ENCODE data around the gene PLAC8L1. TPM values are rescaled to one million over a fixed set of nuclear protein-coding genes. Genes with fewer than 3 reads are reported as not detected.
"Not testable (repeated sequence)": the region's sequence is repeated elsewhere in the genome, so short reads cannot be mapped to it uniquely, and the experiment has no call there.

PLAC8L1 gene
- total RNA-seq, 1 experiment from 2014 or later, result 0.52 TPM

DNA sequence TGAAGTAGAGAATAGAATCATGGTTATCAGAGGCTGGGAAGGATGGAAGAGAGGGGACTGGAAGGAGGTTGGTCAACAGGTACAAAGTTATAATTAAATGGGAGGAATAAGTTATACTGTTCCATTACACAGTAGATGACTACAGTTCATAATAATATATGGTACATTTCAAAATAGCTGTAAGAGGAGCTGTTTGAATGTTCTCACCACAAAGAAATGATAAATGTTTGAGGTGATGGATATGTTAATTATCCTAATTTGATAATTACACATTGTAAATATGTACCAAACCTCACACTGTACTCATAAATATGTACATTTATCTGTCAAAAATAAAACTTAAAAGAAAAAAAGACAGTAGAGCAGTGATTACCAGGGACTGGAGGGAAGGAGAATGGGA lies 12.9 kb upstream of the PLAC8L1 start:
- H2BK15ac ChIP-seq (ENCODE audit: low read depth, low read length), result no peak overlapping the region
- no peak overlapping the region for H2AFZ ChIP-seq (ENCODE audit: low read length)
- no peaks in the 10 kb centered on the region for H3K9me3 ChIP-seq (ENCODE audit: control insufficient read depth, low read depth, low read length)
- H3K27me3 ChIP-seq (ENCODE audit: insufficient read depth, low read length), result no peaks in the 10 kb centered on the region
- DNase-seq, result no peak
- H3K56ac ChIP-seq (ENCODE audit: insufficient read length, low read depth, low read length), result no peak overlapping the region
- no peak overlapping the region for H4K91ac ChIP-seq (ENCODE audit: insufficient read length, low read depth, low read length)
- H3T11ph ChIP-seq (ENCODE audit: low read length), result no peak overlapping the region
- H2BK120ac ChIP-seq (ENCODE audit: low read depth, low read length, poor library complexity, severe bottlenecking), result no peak overlapping the region
- no peak overlapping the region for H3K18ac ChIP-seq (ENCODE audit: insufficient read length, low read depth, low read length)
- H4K20me1 ChIP-seq (ENCODE audit: control insufficient read depth, insufficient read depth, insufficient read length), result no peaks in the 10 kb centered on the region
- H2BK5ac ChIP-seq (ENCODE audit: insufficient read length, low read length), result no peak overlapping the region
- Mint-ChIP-seq H3K9me3 (no peaks in the 10 kb centered on the region), H3K4me3 (no peak overlapping the region), H3K27me3 (ENCODE audit: low read depth) (no peaks in the 10 kb centered on the region), H3K4me1 (no peaks in the 10 kb centered on the region), H3K27ac (no peak overlapping the region), H3K36me3 (ENCODE audit: insufficient read depth in 1 of 3, low read depth in 3 of 3) (peaks cover 39 to 84% (median 81%) of the 10 kb centered on the region in 3 experiments; a peak in 6 of 7 replicates)
- no peak for TF ChIP-seq CTCF (conservative IDR thresholded peaks at IDR 0.05)
- no peak overlapping the region for H2BK12ac ChIP-seq (ENCODE audit: insufficient read length, low read depth, low read length)
- H2BK20ac ChIP-seq (ENCODE audit: low read depth, low read length, poor library complexity, severe bottlenecking), result no peak overlapping the region
- no peak overlapping the region for H3K14ac ChIP-seq (ENCODE audit: insufficient read depth, low read length)
- H3K27ac ChIP-seq (ENCODE audit: insufficient read length, low read depth, low read length), result no peak overlapping the region
- no peaks in the 10 kb centered on the region for H3K79me1 ChIP-seq (ENCODE audit: insufficient read depth, low read depth, low read length, poor library complexity, severe bottlenecking)
- H3K4me2 ChIP-seq (ENCODE audit: insufficient read depth, insufficient read length, low read length), result no peak overlapping the region
- no peak overlapping the region for H3K9ac ChIP-seq (ENCODE audit: extremely low read depth, insufficient read length, low read length)
- H3K23me2 ChIP-seq (ENCODE audit: insufficient read length, low read depth, low read length, poor library complexity, severe bottlenecking), result no peaks in the 10 kb centered on the region
- H4K8ac ChIP-seq (replicated peaks; ENCODE audit: insufficient read length, low read depth, low read length), result no peak overlapping the region
- H2AK5ac ChIP-seq (ENCODE audit: insufficient read length, low read length), result no peak overlapping the region
- no peaks in the 10 kb centered on the region for H3K4me1 ChIP-seq (ENCODE audit: insufficient read depth, low read length)
- no peak overlapping the region for H4K5ac ChIP-seq (ENCODE audit: insufficient read length, low read depth, low read length)
- H3K79me2 ChIP-seq (ENCODE audit: insufficient read depth, low read length), result no peaks in the 10 kb centered on the region
- no peak overlapping the region for H3K23ac ChIP-seq (ENCODE audit: insufficient read length, low read depth, low read length)
- H3K4ac ChIP-seq (ENCODE audit: low read depth, low read length), result no peak overlapping the region

- H3T11ph ChIP-seq (ENCODE audit: low read length); H3K4me1 ChIP-seq (ENCODE audit: insufficient read depth, low read length); H3K18ac ChIP-seq (ENCODE audit: insufficient read length, low read depth, low read length); H3K4me2 ChIP-seq (ENCODE audit: insufficient read depth, insufficient read length, low read length); H3K27me3 ChIP-seq (ENCODE audit: insufficient read depth, low read length); H2BK15ac ChIP-seq (ENCODE audit: low read depth, low read length); H3K4me1 Mint-ChIP-seq; H3K23ac ChIP-seq (ENCODE audit: insufficient read length, low read depth, low read length); H3K23me2 ChIP-seq (ENCODE audit: insufficient read length, low read depth, low read length, poor library complexity, severe bottlenecking); H3K4ac ChIP-seq (ENCODE audit: low read depth, low read length); H2AFZ ChIP-seq (ENCODE audit: low read length); H3K9ac ChIP-seq (ENCODE audit: extremely low read depth, insufficient read length, low read length); H3K79me1 ChIP-seq (ENCODE audit: insufficient read depth, low read depth, low read length, poor library complexity, severe bottlenecking); H2BK12ac ChIP-seq (ENCODE audit: insufficient read length, low read depth, low read length); H3K9me3 Mint-ChIP-seq; H3K27me3 Mint-ChIP-seq (ENCODE audit: low read depth); H3K4me3 Mint-ChIP-seq; H2AK5ac ChIP-seq (ENCODE audit: insufficient read length, low read length); H3K27ac ChIP-seq (ENCODE audit: insufficient read length, low read depth, low read length); H4K20me1 ChIP-seq (ENCODE audit: control insufficient read depth, insufficient read depth, insufficient read length); DNase-seq; H2BK120ac ChIP-seq (ENCODE audit: low read depth, low read length, poor library complexity, severe bottlenecking); H3K56ac ChIP-seq (ENCODE audit: insufficient read length, low read depth, low read length); H3K9me3 ChIP-seq (ENCODE audit: control insufficient read depth, low read depth, low read length); H3K14ac ChIP-seq (ENCODE audit: insufficient read depth, low read length); H4K8ac ChIP-seq (replicated peaks; ENCODE audit: insufficient read length, low read depth, low read length); H4K91ac ChIP-seq (ENCODE audit: insufficient read length, low read depth, low read length); H3K27ac Mint-ChIP-seq; H2BK20ac ChIP-seq (ENCODE audit: low read depth, low read length, poor library complexity, severe bottlenecking); H3K79me2 ChIP-seq (ENCODE audit: insufficient read depth, low read length); H4K5ac ChIP-seq (ENCODE audit: insufficient read length, low read depth, low read length); H2BK5ac ChIP-seq (ENCODE audit: insufficient read length, low read length): not testable (repeated sequence)
- H3K36me3 Mint-ChIP-seq (ENCODE audit: insufficient read depth in 1 of 3, low read depth in 3 of 3), result peaks cover 33 to 84% (median 82%) of the 10 kb centered on the region in 3 experiments; a peak in 6 of 7 replicates
- WGBS (ENCODE audit: extremely low coverage, insufficient read length, low lambda C conversion rate), result no CpG with 5 or more reads among the region's 2 CpGs
Observed at GRCh38 chr5:146117216-146117615, 11.8 kb upstream of the PLAC8L1 start.
